Cardiac atrium fibroblast (primary cell): Measurements from ENCODE around the gene C2orf66. TPM values are rescaled to one million over a fixed set of nuclear protein-coding genes. Genes with fewer than 3 reads are reported as not detected.

ENCODE experiments used
- total RNA-seq: library from RNA; depleted of rRNA; stranded (reverse); fragments of >200 nt; gene quantifications from 2 replicates; pipeline ENCODE4 v1.2.3, GENCODE V29; 2015

C2orf66 gene
- total RNA-seq: not detected in 2 replicates

DNA sequence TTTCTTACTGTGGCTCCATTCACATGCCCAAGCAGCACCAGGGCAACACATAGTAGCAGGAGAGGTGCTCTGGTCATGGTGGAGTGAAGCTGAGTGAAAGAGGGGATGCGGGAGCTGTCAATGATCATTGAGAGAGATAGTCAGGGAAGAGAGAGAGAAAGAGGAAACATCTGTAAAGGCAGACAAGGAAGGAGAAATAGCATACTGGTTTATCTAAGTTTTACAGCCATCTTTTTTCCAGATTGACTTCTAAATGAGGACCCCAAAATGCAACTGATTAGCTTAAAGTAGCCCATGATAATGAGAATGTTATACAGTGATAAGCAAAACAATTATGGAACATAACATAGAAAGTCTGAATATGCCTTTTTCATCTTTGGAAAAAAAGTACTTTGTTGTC is at the start of gene C2orf66:
TSS of gene C2orf66 (minus strand) at position 96 of the 400 bp plus-strand sequence. CDS start at position 77, 19 bp downstream.

Other genes with a start within 250 kb of the C2orf66 start
- gene HECW2, start 215.8 kb downstream of the C2orf66 start, total RNA-seq: 8.7 and 28.8 TPM in 2 replicates
- 1.1 TPM in 1 of 2 replicates, not detected in the other for gene CCDC150, start 169.6 kb downstream of the C2orf66 start, total RNA-seq
- 16.1 and 20.6 TPM in 2 replicates for gene GTF3C3, start 9.7 kb downstream of the C2orf66 start, total RNA-seq
- 2.5 and 4.2 TPM in 2 replicates for gene PGAP1, start 117.4 kb upstream of the C2orf66 start, total RNA-seq